Stimulated activated CD8-positive, alpha-beta memory T cell treated with anti-CD3 and anti-CD28 coated beads, Interleukin-7, amount 100 ng/mL, for 48 hours (primary cell): ENCODE measurements around the gene MALAT1.
"Not testable (repeated sequence)": the region's sequence is repeated elsewhere in the genome, so short reads cannot be mapped to it uniquely, and the experiment has no call there.

Experiments used
- DNase-seq, 2 donors: peaks; one replicate each; pipeline ENCODE4 v3.0.0-alpha.2; 2020; ENCODE audit warnings: low read depth in 1 of 2; ENCODE audit errors: extremely low read depth in 1 of 2

Gene MALAT1

DNA sequence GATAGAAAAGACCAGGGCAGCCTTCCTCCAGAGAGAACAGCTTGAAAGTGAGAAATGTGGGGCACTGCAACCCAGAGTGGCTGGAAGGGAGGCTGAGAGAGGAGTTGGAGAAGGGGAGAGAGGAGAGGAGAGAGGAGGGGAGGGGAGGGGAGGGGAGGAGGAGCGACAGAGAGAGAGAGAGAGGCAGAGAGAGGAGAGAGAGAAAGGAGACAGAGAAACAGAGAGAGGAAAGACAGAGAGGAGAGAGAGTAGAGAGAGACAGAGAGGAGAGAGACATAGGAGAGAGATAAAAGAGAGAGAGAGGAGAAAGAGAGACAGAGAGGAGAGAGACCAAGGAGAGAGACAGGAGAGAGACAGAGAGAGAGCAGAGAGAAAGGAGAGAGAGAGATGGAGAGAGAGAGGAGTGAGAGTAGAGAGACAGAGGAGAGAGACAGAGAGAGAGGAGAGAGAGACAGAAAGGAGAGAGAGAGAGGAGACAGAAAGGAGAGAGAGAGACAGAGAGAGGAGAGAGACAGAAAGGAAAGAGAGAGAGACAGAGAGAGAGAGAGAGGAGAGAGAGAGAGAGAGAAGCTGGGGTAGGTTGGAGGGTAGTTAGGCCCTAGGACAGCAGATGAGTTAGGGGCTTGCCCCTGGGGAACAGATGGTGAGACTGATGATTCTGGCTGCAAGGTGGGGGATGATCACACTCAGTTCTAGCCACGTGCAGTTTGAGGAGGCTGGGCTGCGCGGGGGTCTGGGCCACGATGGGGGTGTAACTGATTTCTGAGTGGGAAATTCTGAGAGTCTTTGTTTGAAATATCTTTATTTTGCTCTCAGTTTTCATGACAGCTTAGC lies 17.5 kb downstream of the MALAT1 start:
- DNase-seq: no peak

GRCh38 chr11:65518941-65519549 lies 20.2 kb downstream of the MALAT1 start:
- not testable (repeated sequence) for DNase-seq

- DNase-seq: not testable (repeated sequence)
These were observed 23.1 kb downstream of the MALAT1 start for GRCh38 chr11:65521777-65522521.

- not testable (repeated sequence) for DNase-seq
These were observed 24.1 kb downstream of the MALAT1 start for GRCh38 chr11:65522718-65523630.

DNA sequence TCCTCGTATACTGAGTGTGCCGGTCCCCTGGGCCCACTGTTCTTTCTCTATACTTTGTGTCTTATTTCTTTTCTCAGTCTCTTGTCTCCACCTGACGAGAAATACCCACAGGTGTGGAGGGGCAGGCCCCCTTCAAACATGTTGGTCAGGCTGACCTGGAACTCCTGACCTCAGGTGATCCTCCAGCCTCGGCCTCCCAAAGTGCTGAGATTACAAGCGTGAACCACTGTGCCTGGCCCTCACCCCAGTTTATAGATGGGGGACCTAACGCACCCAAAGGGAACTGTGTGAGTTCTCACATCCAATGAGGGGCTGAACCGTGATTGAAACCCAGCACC lies 24.8 kb downstream of the MALAT1 start:
- DNase-seq: not testable (repeated sequence)

DNA sequence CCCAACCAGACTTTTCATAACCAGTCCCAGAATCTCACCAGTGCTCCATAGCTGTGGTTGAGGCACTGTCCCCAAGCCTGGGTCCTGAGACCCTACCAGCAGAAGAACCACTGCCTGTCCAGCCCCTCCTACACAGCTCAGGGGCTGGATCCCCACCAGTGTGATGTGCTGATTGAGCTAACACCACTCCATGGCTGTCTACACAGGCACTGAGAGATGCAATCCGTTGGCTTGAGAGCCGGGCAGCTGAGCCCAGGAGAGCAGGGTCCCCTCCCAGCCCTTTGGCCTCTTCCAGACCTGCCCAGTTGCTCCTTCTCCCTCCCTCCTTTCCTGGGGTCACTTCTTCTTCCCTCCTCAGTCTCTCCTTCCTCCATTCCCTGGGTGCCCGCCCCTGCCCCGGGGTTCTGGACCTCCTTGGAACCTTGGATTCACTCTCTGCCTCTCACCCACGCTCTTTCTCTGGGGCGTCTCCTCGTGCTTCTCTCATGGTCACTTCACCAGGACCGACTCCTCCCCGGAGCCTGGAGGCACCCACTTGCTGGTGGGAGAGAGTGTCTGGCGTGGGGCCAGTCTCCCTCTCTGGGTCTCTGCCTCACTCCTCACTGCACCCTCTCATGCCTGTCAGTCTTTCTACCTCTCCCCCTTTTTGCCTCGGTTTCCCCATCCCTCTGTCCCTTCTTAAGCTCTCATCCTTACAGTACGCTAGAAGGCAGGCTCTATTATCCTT lies 25.3 kb downstream of the MALAT1 start:
- DNase-seq: no peak

DNA sequence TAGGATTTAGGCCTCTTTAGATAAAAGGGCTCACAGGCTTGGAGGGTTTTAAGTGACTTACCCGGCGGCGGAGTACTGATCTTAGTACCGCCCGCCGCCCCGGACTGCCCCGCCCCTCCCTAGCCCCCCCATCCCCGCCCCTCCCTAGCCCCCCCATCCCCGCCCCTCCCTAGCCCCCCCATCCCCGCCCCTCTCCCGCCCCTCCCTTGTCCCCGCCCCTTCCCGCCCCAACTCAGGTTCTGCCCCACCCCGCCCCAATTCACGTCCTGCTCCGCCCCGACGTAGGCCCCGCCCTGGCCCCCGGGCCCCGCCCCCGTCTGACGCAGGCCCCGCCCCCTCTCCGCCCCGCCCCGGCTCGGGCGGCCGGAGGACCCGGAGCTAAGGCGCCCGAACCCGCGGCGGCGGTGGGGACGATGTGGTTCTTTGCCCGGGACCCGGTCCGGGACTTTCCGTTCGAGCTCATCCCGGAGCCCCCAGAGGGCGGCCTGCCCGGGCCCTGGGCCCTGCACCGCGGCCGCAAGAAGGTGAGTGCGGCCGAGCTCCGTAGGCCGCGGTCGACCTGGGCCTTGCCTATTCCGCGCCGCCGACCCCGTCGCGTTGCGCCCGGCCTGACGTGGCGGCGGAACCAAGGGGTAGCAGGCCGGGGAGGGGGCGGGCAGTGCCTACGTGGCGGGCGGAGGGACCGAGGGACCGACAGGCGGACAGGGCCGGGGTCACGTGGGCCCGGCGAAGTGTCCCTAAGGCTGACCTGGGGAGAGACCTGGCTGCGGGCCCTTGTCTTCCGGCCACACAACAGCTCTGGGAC lies 26.1 kb downstream of the MALAT1 start, which contains the start of gene SCYL1:
Gene SCYL1 (plus strand): TSS at position 343 of the 805 bp plus-strand sequence. CDS start 71 bp downstream, at position 414.
- DNase-seq: peak; percentile 40 to 62

GRCh38 chr11:65525546-65526480 lies 27.0 kb downstream of the MALAT1 start:
- DNase-seq: no peak

GRCh38 chr11:65526744-65527143 lies 27.9 kb downstream of the MALAT1 start:
- no peak for DNase-seq

GRCh38 chr11:65528819-65529350 lies 30.0 kb downstream of the MALAT1 start:
- DNase-seq: no peak

DNA sequence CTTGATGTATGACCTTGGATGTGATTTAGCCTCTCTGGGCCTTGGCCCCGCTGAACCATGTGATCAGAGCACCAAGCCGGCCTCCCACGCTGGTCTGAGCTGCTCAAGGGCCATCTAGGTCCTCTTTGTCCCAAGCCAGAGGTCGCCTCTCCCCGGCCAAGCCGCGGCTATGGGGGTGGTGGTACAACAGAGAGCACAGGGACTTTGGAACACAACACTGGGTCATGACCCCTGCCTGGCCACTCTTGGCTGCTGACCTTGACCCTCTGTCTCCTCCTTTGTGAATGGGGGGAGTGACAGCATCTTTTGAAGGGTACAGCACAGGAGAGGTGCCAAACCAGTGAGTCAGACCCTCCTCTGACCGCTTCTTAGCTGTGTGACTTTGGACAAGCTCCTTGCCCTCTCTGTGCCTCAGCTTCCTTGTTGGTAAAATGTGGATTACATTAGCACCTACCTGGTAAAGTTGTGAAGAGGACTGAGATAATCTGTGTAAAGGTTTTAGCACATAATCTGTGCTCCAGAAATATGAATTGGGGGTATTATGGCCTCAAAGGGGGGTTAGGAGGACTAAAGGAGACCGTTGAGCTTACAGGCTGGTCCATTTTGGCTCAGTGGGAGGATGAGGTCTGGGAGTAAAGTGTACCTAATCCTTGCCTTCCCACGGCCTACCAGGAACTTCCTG lies 30.8 kb downstream of the MALAT1 start:
- no peak for DNase-seq

DNA sequence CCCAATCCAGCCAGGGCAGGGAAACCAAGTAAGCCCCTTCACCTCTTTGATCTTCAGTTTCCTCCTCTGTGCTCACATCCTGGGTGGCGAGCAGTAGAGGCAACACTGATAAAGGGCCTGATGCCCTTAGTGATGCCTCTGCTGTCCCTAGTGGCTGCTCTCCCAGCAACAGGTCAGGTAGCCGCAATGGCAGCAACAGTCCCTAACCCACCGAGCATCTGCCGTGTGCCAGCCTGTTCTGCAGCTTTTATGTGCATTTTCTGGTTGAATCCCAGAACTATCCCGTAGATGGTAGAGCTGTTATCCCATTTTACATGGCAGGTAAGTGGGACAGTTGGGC lies 31.3 kb downstream of the MALAT1 start:
- no peak for DNase-seq

GRCh38 chr11:65532388-65533064 lies 33.7 kb downstream of the MALAT1 start:
- no peak for DNase-seq

GRCh38 chr11:65535102-65535501 lies 36.3 kb downstream of the MALAT1 start:
- no peak for DNase-seq

DNA sequence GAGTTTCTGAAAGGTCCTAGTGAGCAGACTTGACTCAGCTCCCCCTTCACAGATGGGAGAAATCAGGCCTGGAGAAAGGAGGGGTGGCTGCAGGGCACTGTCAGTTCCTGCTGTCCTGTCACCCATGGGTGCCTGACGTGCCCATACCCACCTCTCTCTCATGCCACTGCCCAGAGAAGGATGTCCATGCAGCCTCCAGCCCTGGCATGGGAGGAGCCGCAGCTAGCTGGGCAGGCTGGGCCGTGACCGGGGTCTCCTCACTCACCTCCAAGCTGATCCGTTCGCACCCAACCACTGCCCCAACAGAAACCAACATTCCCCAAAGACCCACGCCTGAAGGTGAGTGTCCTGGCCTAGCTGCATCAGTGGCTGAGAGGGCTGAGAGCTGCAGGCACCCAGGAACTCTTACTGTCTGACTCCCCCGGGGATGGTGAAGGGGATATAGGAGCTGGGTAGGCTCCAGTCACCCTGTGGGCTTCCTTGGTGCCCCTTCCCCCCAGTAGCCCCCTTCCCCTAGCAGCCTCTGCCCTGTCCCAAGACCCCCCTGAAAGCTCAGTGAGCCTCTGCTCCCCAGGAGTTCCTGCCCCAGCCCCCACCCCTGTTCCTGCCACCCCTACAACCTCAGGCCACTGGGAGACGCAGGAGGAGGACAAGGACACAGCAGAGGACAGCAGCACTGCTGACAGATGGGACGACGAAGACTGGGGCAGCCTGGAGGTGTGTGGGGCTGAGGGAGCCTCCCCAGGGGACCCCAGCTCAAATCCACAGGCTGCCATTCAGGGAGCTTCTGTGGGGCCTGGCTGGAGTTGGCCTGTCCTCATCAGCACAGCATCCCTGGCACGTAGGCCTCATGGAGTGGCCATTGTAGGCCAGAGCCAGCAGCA lies 37.8 kb downstream of the MALAT1 start:
- DNase-seq: no peak

- no peak for DNase-seq
These were observed 38.4 kb downstream of the MALAT1 start for GRCh38 chr11:65537296-65537597.
